HG03575 (cell line): ENCODE measurements around the gene ATXN1.

ENCODE experiments used
- ATAC-seq: cut with Tn5 transposase; IDR thresholded peaks from one replicate; pipeline ENCODE4 v1.9.1; 2021; ENCODE audit not compliant: unreplicated experiment, insufficient number of reproducible peaks, low FRiP score; ENCODE audit errors: extremely low read depth

ATXN1 gene

GRCh38 chr6:16482702-16483314 is 278.5 kb downstream of the ATXN1 start:
- ATAC-seq = no peak

DNA sequence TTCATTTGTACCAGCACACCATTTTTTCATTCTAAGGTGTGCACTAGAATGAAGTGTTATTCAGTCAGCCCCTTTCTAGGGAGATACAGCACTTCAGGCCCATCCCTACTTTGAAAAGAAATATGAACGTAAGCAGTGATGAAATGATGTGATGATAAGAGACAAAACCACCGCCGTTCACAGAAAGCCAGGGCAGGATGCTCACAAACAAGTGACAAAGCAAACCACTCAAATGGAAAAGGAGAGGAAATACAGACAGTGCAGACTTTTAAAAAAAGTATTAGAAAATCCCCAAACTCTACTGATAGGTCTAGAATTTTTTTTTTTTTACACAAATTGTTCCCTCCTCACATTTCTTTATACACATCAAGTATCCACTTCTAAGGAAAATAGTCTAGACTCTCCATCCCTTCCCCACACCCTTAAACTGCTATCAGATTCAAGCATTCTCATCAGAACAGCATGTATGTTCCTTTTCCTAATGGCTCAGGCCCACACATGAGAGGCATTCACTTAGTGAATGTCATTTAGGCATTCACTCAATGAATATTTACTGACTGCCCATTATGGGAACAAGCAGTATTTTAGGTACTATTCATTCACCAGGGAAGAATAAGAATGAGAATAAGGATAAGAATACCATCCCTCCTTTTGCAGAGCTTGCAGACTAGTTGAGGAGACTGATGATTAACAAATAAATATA is 279.4 kb downstream of the ATXN1 start:
- no peak for ATAC-seq

- ATAC-seq = no peak
Measured at GRCh38 chr6:16480763-16481560, 280.3 kb downstream of the ATXN1 start.

GRCh38 chr6:16477367-16478149 is 283.7 kb downstream of the ATXN1 start:
- ATAC-seq = no peak

DNA sequence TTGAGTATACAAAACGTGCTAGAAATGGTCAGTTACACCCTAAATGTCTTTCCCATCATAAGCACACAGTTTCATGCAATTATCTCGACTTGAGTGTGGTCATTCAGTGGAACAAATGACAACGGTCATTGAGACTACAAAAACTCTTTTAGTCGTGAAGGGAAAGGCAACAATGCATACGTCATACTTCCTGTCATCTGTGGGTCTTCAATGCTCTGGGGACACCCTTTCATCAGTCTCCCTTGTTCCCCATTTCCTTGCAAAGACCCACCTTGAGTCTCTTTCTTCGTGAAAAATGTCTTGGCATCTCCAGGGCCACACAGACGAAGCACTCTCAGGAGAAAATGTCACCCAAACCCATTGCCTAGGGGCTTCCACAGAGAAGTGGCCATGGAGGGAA is 284.4 kb downstream of the ATXN1 start:
- ATAC-seq = no peak

DNA sequence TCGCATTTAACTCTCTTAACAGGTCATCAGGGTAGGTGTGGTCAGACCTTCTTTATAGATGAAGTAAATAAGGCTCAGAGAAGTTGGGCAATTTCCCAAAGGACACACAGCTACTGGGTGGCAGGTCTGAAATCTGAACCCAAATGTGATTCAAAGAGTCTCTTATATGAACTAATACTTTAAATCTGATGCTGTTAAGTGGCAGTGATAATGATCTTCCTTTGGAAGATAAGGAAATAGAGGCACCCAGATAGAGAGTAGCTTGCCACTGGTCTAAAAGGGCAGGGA is 285.8 kb downstream of the ATXN1 start:
- no peak for ATAC-seq

- no peak for ATAC-seq
Measured at GRCh38 chr6:16474772-16475493, 286.3 kb downstream of the ATXN1 start.

GRCh38 chr6:16473908-16474771 is 287.1 kb downstream of the ATXN1 start:
- no peak for ATAC-seq

DNA sequence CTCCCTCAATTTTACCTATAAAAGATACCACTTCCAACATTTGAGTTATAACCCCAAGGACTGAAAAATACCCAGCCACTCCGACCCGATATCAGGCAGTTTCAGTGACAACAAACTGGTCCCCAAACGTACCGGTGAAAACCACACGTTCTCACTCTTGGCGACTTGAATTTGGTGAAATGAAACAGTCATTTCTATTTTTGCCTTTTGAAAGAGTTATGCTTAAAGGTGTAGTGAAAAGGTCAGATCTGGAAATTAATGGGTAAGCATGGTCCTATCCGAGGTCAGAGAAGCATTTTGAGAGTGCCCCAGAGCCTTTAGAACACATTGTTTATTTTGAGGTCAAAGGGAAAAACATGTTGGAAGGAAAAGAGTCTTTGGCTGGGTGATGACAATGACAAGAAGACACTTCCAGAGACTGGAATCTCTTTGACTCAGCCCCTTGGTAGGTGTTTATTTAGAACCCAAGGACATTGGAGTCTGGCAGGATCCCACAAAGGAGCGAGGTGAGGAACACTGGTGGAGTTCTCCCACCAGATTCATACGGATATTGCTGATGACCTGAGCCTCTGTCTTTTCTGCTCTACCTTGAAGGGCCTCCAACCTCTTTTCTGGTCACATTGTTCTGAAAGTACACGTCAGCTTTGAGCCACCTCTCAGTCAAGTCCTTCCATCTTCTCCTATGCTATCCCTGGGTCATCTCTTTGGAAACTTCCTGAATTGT is 287.9 kb downstream of the ATXN1 start:
- peak; percentile 34 for ATAC-seq

DNA sequence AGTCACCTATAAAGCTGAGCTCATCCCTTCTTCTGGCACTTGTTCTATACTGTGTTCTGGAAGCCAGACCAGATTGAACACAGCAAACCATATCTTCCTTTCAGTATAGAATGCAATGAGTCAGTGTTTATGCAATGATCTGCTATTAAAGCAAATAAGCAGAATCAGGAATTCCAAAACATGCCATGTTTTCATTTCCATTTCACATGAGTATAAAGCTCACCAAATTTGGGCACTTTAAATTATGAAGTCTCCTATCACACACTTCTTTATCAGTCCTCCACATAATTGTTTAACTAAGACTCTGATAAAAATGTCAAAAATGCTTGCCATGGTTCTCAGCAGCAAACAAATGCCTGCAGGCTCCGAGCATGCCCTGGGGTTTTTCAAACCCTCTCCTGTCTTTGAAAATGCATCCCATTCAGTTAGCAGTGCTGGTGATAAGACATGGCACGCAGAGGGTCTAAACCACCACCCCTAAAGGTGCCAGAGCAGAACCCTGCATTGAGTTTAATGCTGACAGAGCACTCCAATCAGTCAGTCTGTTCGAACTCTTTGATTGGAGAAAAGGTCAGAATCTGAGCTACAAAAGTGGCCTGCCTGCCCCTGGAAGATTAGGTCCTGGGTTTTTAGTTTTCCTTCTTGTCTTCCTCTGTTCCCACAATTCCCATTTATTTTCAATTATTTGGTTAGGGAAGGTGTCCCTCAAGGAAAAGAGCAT is 288.8 kb downstream of the ATXN1 start:
- ATAC-seq = no peak

- ATAC-seq = no peak
Measured at GRCh38 chr6:16471910-16472297, 289.4 kb downstream of the ATXN1 start.

DNA sequence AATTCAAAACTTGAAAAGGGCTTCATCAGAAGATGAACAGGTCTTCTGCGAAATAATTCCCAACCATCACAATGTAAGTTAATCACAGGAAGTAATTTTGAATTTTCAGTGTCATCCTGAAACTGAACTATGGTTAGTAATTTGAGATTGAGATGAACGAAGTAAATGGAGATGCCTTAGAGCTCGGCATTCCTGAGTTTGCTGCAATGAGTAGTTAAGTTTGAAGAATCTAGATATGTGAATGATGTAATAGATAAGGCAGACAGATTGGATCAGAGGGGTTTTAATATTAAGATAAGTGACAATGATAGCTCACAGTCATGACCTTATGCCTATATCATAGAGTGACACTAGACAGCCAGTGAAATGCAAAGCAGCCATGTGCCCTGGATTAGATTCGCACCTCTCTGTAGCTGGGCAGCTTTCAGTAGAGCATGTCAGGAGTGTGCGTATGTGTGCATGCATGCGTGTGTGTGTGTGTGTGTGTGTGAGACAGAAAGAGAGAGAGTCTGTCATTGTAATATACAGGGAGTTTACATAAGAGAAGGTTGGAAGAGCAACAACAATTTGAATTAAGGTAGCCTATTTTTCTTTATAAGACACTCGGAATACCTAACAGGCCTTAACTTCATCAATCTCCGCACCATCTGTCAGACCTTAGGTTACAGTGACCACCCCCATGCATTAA is 289.9 kb downstream of the ATXN1 start:
- ATAC-seq = no peak

GRCh38 chr6:16470502-16471221 is 290.6 kb downstream of the ATXN1 start:
- ATAC-seq = no peak

GRCh38 chr6:16468991-16469615 is 292.2 kb downstream of the ATXN1 start:
- no peak for ATAC-seq

DNA sequence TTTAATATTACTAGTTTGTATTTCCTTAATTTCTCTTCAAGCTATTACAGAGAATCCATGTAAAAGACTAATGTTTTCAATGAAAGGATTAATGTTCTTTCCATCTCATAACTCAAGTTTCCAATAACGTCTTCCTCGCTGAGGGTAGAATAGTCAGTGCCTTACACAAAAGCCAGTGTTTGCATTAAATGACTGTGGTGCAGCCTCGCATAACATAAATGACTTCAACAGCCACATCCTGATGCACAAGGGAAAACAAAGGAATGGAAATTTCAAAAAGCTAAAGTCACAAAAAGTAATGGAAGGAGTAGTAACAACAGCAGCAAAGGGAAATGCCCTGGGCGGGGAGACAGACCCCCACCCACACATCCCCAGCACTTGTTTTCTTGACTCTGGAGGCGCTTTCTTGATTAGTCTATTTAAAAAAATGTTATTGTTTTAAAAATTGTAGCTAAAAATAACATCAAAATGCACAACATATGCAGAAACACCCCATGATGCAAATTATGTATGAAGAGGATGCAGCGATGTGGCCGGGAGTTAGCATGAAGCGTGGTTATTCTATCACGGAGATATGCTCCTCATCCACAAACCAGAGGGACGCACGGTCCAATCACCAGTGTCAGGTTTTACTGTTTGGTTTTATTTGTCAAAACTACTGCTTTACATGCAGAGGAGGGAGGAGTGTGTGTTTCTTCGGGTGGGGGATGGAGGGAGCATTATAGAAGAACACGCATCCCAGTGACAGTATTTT is 294.3 kb downstream of the ATXN1 start:
- no peak for ATAC-seq
